HepG2 (cell line): ENCODE measurements around the gene SMIM45.

Experiments
- GTF2F1 ChIP-seq: fragments of 150-350 bp; IDR thresholded peaks from 2 replicates; pipeline ENCODE4 v1.6.1; 2014; ENCODE audit warnings: low read length
- PHB2 ChIP-seq: fragments of 450-650 bp; IDR thresholded peaks from 2 replicates; pipeline ENCODE4 v1.6.1; 2018; ENCODE audit not compliant: partially characterized antibody
- POLR2AphosphoS5 ChIP-seq: IDR thresholded peaks from 2 replicates; pipeline ENCODE4 v1.6.1; 2012; ENCODE audit warnings: low read depth, low read length
- RAD51 ChIP-seq: fragments of 450-650 bp; IDR thresholded peaks from 2 replicates; pipeline ENCODE4 v1.6.1; 2016; ENCODE audit warnings: borderline replicate concordance
- TBL1XR1 ChIP-seq: fragments of 150-350 bp; IDR thresholded peaks from 2 replicates; pipeline ENCODE4 v1.6.1; 2014; ENCODE audit warnings: borderline replicate concordance, low read length; ENCODE audit not compliant: partially characterized antibody
- ZNF761 ChIP-seq: sonication (generic); formaldehyde crosslinking; conservative IDR thresholded peaks from 2 replicates; pipeline ENCODE4 v1.4.0; 2020; ENCODE audit warnings: mild to moderate bottlenecking, missing genetic modification reagents
- TF ChIP-seq, protein P1 (sequence below): sonication (generic); formaldehyde crosslinking; IDR thresholded peaks from 2 replicates; pipeline ENCODE4 v1.5.0; 2020; ENCODE audit warnings: missing genetic modification reagents
- TF ChIP-seq, protein P2 (sequence below): sonication (generic); formaldehyde crosslinking; IDR thresholded peaks from 2 replicates; pipeline ENCODE4 v1.8.0; 2022; ENCODE audit warnings: mild to moderate bottlenecking, missing genetic modification reagents
- TF ChIP-seq, protein P3 (sequence below): sonication (generic); formaldehyde crosslinking; IDR thresholded peaks from 2 replicates; pipeline ENCODE4 v1.5.0; 2020; ENCODE audit warnings: mild to moderate bottlenecking, missing genetic modification reagents
- TF ChIP-seq, protein P4 (sequence below): IDR thresholded peaks from 2 replicates; pipeline ENCODE4 v1.6.1; 2016; ENCODE audit warnings: low read depth
- TF ChIP-seq, protein P5 (sequence below): sonication (generic); formaldehyde crosslinking; IDR thresholded peaks from 2 replicates; pipeline ENCODE4 v1.9.0; 2021; ENCODE audit warnings: missing genetic modification reagents, borderline replicate concordance

Gene SMIM45

DNA sequence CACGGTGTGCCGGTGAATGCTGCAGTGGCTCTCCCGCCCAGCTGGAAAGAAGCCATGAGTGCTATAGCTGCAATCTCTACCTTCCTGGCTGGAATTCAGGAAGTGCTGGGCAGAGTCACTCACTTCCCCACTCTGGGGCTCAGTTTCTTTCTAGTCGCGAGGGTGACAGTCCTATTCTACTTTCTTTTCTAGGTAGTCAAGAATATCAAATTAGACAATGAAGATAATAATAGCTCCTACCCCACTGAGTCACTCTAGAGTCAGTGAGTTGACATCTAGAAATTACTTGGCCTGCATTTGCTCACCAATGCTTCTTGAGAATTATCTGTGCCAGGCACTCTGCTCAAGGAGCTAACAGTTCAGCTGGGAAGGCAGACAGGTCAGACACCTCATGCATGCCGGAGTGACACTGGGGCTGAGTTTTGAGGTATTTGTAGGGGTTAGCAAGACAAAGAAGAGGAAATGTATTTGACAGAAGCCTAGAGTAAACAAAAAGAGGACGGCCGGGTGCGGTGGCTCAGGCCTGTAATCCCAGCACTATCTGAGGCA is 8.2 kb upstream of the SMIM45 start (continued):
- TF ChIP-seq, protein P1, sequence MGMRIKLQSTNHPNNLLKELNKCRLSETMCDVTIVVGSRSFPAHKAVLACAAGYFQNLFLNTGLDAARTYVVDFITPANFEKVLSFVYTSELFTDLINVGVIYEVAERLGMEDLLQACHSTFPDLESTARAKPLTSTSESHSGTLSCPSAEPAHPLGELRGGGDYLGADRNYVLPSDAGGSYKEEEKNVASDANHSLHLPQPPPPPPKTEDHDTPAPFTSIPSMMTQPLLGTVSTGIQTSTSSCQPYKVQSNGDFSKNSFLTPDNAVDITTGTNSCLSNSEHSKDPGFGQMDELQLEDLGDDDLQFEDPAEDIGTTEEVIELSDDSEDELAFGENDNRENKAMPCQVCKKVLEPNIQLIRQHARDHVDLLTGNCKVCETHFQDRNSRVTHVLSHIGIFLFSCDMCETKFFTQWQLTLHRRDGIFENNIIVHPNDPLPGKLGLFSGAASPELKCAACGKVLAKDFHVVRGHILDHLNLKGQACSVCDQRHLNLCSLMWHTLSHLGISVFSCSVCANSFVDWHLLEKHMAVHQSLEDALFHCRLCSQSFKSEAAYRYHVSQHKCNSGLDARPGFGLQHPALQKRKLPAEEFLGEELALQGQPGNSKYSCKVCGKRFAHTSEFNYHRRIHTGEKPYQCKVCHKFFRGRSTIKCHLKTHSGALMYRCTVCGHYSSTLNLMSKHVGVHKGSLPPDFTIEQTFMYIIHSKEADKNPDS (CRISPR knock-in tag) = no peak
- TF ChIP-seq, protein P2, sequence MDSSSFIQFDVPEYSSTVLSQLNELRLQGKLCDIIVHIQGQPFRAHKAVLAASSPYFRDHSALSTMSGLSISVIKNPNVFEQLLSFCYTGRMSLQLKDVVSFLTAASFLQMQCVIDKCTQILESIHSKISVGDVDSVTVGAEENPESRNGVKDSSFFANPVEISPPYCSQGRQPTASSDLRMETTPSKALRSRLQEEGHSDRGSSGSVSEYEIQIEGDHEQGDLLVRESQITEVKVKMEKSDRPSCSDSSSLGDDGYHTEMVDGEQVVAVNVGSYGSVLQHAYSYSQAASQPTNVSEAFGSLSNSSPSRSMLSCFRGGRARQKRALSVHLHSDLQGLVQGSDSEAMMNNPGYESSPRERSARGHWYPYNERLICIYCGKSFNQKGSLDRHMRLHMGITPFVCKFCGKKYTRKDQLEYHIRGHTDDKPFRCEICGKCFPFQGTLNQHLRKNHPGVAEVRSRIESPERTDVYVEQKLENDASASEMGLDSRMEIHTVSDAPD (CRISPR knock-in tag) = no peak
- TF ChIP-seq POLR2AphosphoS5 = no peak
- no peak for TF ChIP-seq GTF2F1
- TF ChIP-seq, protein P3, sequence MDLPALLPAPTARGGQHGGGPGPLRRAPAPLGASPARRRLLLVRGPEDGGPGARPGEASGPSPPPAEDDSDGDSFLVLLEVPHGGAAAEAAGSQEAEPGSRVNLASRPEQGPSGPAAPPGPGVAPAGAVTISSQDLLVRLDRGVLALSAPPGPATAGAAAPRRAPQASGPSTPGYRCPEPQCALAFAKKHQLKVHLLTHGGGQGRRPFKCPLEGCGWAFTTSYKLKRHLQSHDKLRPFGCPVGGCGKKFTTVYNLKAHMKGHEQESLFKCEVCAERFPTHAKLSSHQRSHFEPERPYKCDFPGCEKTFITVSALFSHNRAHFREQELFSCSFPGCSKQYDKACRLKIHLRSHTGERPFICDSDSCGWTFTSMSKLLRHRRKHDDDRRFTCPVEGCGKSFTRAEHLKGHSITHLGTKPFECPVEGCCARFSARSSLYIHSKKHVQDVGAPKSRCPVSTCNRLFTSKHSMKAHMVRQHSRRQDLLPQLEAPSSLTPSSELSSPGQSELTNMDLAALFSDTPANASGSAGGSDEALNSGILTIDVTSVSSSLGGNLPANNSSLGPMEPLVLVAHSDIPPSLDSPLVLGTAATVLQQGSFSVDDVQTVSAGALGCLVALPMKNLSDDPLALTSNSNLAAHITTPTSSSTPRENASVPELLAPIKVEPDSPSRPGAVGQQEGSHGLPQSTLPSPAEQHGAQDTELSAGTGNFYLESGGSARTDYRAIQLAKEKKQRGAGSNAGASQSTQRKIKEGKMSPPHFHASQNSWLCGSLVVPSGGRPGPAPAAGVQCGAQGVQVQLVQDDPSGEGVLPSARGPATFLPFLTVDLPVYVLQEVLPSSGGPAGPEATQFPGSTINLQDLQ (CRISPR knock-in tag) = no peak
- TF ChIP-seq PHB2 = no peak
- no peak for TF ChIP-seq ZNF761
- TF ChIP-seq, protein P4, sequence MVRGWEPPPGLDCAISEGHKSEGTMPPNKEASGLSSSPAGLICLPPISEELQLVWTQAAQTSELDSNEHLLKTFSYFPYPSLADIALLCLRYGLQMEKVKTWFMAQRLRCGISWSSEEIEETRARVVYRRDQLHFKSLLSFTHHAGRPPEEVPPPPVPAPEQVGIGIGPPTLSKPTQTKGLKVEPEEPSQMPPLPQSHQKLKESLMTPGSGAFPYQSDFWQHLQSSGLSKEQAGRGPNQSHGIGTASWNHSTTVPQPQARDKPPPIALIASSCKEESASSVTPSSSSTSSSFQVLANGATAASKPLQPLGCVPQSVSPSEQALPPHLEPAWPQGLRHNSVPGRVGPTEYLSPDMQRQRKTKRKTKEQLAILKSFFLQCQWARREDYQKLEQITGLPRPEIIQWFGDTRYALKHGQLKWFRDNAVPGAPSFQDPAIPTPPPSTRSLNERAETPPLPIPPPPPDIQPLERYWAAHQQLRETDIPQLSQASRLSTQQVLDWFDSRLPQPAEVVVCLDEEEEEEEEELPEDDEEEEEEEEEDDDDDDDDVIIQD (CRISPR knock-in tag) = no peak
- no peak for TF ChIP-seq TBL1XR1
- TF ChIP-seq, protein P5, sequence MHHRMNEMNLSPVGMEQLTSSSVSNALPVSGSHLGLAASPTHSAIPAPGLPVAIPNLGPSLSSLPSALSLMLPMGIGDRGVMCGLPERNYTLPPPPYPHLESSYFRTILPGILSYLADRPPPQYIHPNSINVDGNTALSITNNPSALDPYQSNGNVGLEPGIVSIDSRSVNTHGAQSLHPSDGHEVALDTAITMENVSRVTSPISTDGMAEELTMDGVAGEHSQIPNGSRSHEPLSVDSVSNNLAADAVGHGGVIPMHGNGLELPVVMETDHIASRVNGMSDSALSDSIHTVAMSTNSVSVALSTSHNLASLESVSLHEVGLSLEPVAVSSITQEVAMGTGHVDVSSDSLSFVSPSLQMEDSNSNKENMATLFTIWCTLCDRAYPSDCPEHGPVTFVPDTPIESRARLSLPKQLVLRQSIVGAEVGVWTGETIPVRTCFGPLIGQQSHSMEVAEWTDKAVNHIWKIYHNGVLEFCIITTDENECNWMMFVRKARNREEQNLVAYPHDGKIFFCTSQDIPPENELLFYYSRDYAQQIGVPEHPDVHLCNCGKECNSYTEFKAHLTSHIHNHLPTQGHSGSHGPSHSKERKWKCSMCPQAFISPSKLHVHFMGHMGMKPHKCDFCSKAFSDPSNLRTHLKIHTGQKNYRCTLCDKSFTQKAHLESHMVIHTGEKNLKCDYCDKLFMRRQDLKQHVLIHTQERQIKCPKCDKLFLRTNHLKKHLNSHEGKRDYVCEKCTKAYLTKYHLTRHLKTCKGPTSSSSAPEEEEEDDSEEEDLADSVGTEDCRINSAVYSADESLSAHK = no peak
- no peak for TF ChIP-seq RAD51
